D341Med (cell line): ENCODE measurements around the gene ACTR1B.
"Not testable (repeated sequence)": the region's sequence is repeated elsewhere in the genome, so short reads cannot be mapped to it uniquely, and the experiment has no call there.

Experiments
- DNase-seq: peaks from one replicate; pipeline ENCODE4 v3.0.0; 2012; ENCODE audit warnings: low spot score

The ACTR1B gene

DNA sequence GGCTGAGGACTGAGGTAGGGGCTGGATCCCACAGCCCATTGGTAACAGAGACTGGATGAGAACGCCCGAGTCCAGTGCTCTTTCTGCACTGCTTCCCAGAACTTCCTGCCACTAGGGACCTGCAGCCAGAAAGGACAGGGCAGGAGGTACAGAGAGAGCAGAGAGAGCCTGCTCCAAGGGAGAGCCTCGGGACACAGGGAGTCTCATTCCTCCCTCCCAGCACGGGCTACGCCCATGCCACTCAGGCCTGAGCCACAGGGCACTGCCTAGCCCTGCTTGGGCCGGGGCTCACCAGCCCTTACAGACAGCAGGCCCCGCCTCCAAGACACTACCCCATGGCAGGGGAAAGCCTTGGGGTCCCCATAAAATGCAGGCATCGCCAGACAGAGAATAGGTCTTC, 48.1 kb downstream of the ACTR1B start:
- not testable (repeated sequence) for DNase-seq

DNA sequence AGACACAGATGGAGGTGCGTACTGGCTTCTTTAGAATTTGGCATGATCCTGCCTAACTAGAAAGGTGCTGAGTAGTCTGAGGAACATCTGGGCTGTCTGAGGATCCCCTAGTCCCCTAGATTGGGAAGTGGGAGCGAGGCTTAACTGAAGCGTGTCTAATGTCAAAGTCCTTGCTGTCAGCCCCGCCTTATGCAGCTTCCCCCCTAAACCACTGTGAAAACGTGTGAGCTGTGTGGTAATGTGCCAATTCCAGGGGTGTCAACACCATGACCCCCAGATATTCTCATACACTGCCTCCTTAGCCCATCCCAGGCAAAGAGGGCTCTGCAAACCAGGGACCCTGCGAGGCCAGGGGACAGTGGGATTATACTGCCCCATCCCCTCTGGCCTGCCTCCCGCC, 51.9 kb downstream of the ACTR1B start:
- DNase-seq = not testable (repeated sequence)

DNA sequence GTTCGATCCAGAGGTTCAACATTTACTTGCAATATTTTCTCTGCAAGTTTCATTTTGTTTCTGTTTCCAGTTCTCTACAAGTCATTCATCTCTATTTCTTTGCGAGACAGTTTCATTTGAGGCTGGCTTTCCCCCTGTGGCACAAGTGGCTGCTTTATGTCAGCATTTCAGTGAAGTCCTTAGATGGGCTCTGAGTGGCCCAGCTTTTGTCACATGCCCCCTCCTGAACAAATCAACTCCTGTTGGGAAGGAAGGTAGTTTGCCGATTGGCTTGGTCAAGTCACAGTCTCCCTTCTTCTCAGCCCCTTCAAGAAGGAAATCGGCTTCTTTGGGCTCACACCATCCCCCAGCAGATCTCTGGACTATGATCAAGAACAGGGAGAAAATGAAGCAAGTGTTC, 55.1 kb downstream of the ACTR1B start:
- DNase-seq = not testable (repeated sequence)
